HG03103 (cell line): Measurements from ENCODE around the gene HCFC1.

Source experiments
- ATAC-seq: cut with Tn5 transposase; IDR thresholded peaks from one replicate; pipeline ENCODE4 v1.9.1; 2021; ENCODE audit warnings: low read depth; ENCODE audit not compliant: unreplicated experiment

HCFC1 gene

DNA sequence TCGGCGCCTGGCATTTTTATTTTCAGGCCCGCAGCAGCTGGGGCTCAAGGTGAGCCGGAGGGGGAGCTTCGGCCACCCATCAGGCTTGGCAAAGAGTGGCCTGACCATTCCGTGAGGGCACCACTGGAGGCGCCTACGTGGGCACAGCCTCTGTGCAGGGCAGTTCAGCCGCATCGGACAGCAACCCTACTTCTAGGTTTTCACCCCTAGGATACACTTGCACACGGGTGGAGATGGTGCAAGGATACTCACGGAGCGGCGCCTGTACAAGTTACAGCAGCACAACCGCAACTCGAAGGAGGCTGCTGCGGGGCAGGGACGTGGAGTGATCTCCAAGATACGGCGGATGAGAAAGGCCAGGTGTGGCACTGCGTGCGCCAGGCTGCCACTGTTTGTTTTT is 10.8 kb downstream of the HCFC1 start:
- no peak for ATAC-seq

DNA sequence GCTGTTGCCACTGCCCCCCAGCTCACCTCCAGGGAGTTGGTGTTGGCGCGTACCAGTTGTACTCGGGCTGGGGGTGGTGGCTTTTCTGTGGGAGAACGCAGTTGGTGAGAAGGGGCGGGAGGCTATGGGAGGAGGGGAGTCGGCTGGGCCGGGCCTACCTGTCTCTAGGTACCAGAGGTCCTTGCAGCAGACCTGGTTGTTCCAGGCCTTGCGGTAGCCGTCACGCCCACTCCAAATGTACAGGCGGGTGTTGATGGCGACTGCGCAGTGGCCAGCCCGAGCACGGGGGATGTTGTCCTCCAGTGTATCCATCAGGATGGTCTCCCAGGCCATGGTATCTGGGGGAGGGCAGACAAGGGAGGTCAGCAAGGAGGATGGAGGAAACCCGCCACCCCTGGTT is 11.5 kb downstream of the HCFC1 start:
- ATAC-seq = no peak

DNA sequence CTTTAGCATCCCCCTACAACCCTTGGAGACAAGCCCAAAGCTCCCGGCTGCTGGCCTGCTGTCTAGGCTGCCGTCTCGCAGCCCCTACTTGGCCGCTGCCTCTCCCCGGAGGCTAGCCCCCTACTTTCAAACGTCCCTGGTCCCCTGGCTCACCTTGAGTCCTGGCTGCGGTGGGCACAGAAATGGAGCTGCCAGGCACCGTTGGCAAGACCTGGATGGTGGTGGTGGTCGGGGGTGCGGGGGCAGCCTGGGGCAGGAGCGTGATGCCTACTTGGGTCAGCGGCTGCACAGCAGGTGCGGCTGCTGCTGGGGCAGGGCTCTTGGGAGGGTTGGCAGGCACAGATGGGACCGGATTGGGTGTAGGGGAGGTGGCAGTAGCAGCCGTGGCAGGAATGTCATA is 12.0 kb downstream of the HCFC1 start:
- no peak for ATAC-seq

DNA sequence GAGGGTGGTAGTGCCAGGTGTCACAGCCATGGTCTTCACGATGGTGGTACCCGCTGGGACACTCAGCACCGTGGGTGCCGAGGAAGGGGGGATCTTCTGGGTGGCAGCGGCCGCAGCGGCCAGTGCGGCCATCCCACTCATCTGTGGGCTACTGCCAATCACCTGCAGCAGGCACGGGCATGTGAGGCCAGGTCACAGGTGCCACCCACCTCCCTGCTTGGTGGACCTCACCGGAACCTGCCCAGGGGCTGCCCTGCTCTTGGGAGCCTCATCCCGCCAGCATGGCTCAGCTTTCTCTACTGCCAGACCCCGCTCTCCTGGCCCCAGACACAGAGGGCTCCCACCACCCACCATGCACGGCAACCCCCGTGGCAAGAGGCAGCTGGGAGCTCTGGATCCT is 13.0 kb downstream of the HCFC1 start:
- no peak for ATAC-seq

DNA sequence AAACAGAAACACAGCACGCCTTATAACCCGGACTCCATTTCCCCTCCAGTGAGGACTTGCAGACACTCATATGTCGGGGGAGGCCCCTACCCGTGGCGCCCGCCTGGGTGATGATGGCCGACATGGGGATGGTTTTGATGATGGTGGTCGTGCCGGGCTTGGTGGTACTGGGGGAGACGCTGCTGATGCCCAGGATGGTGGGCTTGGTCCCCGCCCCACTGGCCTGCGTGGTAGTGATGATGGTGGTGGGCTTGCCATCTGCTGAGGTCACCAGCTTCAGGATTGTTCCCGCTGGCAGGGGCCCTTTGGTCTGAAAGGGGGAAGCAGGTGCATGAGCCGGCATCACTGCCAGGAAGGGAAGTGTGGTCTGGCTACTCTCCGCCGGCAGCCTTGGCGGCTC is 14.4 kb downstream of the HCFC1 start:
- no peak for ATAC-seq

DNA sequence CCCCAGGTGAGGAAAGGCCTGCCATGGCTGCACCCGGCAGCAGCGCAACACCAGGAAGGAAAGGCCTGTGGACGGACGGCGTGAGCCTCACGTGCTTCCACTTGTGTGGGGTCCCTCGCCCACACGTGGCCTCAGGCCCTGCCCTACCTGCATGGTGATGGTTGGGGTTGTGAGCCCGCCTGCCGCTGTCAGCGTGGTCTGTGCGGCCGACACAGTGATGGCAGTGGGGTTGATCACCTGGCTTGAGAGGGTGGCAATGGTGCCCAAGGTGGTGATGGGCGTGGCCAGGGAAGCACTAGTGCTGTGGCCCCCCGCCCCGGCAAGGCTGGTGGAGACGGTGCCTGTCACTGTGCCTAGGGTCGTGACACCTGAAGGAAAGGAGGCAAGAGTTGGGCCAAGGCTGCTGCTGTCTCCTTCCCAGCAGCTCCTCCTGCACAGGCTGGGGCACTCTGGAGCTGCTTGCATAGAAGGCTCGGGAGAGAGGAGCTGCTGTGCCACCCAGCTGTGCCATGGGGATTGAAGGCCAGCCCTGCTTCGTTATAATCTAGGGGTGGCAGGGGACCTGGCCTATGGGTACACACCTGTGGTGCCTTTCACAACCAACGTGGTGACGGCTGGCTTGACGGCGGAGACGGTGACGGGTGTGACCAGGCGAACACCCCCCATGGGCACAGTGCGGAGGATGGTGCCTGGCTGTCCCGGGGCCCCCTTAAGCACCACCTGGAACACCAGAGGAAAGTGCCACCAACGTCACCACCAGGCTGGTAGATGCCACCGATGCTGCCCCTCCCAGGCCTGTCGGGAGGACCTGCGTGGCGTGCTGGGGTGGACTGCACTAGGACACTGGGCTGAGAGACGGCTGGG is 15.3 kb downstream of the HCFC1 start:
- ATAC-seq = no peak

DNA sequence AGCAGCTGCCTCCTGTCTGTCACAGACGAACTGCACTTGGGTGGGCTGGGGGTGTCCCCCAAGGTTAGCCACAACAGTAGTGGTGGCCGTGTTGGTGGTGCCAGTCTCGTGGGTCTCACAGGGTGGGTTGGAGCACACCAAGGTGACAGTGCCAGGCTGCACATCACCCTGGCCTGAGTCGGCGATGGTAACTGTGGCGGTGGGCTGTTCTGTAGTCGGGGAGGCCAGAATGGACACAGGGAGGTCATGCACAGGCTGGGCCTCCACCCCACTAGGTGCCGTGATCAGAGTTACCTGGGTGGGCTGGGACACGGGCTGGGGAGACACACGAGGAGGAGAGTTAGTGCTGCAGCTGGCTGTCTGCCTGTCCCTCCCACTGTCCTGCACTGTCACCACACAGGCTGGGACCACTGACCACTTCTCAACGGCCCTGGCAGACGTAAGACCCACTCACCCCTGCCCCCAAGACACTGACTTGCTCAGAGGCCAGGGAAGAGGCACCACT is 16.3 kb downstream of the HCFC1 start:
- no peak for ATAC-seq

DNA sequence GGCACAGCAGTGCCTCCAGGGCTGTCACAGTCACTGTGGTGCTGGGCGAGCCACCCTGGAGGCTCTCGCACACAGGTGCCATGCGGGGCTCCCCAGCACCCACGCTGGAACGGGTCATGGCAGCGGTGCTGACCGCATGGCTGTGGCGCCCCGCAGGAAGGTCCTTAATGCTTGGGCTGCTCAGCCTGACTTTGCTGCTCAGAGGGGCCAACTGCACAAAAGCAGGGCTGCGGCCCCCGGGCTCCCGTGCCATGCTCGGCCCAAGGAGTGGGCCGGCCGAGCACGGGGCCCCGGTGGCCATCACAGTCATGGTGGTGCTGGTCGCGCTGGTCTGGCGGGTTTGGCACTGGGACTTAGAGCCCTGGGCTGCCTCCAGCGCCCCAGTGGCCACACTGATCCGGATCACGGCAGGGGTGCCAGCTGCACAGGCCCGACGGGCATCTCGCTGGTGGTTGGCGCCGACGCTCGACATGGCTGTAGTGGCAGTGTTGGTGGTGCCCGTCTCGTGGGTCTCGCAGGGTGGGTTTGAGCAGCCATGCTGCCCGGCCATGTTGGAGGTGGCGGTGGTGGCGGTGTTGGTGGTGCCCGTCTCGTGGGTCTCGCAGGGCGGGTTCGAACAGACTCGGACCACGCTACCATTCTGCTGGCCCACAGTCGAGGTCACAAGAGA is 16.9 kb downstream of the HCFC1 start:
- ATAC-seq = no peak

DNA sequence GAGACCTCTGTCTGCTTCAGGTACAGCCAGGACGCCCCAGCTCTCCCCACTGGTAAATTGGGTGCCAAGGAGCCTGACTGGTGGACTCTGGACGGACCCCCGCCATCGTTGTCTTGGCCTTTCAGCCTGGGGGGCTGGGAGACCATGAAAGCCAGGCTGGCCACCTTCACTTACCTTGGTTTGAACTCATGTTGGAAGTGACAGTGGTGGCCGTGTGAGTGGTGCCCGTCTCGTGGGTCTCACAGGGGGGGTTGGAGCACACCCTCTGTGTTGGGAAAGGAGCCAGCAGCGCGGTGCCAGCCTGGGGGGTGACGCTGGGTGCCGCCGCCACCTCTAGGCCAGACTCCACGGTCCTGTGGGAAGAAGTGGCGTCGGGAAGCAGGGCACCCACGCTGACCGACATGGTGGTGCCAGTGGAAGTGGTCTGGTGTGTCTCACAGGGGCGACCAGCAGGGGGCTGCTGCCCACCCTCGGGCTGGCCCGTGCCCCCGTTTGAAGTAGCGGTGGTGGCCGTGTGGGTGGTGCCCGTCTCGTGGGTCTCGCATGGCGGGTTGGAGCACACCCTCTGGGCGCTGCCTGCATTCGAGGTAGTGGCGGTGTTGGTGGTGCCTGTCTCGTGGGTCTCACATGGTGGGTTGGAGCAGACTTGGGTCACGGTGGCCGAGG is 17.6 kb downstream of the HCFC1 start:
- ATAC-seq = no peak

DNA sequence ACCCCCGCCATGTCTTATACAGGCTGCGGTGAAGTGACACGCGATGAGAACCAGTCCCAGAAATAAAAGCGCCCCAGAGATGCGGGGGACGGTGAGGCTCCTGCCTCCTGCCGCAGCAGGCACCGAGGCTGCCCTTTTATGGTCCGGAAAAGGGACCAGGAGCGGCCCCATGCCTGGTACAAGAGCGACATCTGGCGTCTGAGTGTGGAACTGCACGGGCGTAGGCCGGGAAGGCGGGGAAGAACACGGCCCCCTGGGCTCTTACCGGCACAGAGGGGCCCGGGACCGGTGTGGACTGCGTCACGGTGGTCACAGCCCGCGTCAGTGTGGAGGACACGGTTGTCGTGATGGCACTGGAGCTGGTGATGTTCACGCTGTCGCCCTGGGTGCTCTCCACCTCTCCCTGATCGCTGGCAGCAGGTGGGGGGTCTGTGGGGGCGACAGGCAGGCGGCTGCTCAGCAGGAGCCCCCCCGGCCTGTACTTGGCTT is 18.2 kb downstream of the HCFC1 start:
- no peak for ATAC-seq

DNA sequence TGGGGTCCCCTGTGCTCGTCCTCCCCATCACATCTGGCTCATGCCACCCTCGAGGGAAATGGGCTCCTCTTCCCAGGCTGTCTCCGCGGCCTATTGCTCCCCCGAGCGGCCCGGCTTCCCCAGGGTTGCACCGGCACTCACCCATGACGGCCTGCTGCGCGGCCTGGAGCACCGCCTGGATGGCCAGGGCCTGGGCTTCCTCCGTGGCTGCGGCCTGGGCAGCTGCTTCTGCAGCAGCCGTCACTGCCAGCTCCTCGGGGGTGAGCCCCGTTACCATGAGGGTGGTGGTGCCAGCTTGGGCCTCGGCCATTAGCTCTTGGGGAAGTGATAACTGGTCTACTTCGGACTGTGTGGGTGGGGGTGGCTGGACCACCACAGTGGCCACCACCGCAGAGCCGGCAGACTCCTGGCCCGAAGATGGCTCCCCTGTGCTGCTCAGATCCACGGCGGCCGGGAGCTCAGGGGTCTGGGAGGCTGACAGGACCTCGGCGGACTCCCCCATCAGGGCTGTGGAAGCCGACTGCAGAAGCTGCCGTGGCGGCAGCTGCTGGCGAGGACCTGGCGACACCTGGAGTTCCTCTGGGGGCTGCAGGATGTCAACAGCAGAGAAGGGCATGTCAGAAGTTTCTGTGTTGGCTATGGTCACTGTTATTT is 19.1 kb downstream of the HCFC1 start:
- ATAC-seq = no peak

DNA sequence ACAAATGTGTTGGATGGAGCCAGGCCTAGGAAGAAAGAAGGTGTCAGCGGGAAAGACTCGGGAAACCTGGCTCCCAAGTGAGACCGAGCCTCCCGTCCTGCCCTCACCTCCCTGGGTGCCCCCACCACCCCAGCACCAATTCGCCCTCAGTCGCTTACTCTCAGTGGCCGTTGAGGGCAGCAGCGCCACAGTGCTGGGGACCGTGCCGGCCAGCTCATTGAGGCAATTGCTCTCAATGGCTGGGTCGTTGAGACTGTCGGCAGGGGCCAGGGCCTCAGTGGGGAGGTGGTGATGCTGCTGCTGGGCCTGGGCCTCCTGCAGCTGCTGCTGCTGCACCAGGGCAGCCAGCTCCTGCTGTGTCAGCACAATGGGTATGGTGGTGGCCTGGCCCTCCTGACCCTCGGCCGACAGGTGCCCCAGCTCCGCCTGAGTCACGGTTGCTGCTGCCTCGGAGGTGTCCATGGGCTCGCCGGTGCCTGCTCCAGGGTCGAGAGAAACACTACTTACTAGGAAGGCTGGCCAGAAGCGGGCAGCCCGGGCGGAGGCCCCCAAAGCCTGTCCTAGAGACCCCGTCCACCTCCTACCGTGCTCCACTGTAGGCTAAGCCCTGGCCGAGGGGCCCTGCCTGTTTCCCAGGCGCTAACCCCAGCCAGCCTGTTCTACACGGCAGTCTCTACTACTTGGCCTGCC is 19.8 kb downstream of the HCFC1 start:
- no peak for ATAC-seq

DNA sequence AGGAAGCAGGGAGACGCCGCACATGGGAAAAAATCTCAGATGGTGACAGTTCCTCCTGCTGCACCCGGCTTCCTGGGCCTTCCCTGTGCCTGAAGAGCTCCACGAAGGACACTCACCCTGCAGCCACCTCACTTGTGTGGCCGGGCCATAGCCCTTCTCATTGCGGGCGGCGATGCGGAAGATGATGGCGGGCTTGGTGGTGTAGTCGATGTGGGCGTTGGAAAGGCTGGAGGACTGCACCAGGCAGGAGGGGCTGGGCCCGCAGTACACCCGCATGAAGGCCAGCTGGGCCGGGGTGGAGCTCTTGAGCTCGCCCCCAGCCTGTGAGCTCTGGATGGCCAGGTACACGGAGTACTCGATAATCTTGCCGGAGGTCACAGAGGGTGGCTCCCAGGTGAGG is 21.5 kb downstream of the HCFC1 start:
- ATAC-seq = no peak

DNA sequence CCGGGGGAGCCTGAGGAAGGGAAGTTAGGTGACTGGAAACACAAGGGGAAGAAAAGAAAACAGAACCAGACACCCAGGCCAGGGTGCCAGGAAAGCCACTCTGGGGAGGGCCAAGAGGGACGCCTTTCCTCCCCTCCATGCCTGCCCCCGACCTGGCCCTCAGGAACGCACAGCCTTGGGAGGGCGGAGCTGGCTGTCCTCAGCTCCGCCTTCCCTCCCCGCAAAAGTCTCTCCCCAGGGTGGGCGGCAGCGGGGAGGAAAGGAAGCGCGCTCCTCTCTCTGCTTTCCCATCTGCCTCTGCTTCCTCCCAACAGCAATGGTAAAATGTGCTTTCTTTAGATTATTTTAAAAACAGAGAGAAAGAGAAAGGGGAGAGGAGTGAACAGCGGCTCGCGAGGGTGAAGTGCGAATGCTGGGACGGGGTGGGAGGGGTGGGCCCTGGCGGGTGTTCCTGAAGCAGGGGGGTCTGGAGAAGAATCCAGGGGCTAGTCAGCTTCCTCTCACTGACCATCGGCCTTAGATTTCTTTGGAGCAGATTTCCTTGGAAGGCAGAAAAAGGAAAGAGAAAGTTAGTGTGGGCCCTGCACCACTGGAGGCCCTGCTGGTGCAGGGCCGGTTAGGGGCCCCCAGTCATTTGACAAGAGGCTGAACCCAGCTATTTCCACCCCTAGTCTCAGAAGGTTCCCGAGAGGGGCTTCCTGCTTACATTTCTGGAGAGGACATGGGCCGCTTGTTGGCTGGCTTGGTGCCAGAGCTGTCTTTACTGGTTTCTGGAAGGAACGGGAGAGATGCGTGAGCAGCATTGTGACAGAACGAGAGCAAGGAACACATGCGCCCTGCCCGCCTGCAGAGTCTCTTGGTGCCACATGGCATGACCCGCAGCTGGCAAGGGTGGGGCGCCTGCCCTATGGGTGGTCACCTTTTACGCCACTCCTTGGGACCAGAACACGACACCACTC is 22.5 kb downstream of the HCFC1 start:
- ATAC-seq = no peak

DNA sequence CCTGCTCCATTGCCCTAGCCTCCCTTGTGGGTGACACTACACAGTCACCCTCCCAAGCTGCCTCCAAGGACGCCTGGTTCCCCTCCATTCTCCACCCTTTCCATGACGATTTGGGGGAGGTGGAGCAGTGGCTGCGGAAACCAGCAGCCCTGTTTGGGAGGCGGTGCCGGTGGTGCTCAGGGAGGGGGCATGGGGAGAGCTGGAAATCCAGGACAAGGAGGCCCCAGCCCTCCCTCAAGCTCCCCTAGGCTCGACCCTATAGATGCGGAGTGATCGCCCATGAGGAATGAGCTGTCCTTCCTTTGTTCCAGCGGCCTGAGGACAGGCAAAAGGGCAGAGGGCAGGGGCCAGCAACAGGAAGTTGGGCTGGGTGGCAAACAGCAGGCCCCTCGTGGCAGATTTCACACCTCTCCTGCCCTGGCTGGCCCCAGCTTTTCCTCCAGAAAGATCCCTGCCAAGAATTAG is 23.6 kb downstream of the HCFC1 start:
- no peak for ATAC-seq

DNA sequence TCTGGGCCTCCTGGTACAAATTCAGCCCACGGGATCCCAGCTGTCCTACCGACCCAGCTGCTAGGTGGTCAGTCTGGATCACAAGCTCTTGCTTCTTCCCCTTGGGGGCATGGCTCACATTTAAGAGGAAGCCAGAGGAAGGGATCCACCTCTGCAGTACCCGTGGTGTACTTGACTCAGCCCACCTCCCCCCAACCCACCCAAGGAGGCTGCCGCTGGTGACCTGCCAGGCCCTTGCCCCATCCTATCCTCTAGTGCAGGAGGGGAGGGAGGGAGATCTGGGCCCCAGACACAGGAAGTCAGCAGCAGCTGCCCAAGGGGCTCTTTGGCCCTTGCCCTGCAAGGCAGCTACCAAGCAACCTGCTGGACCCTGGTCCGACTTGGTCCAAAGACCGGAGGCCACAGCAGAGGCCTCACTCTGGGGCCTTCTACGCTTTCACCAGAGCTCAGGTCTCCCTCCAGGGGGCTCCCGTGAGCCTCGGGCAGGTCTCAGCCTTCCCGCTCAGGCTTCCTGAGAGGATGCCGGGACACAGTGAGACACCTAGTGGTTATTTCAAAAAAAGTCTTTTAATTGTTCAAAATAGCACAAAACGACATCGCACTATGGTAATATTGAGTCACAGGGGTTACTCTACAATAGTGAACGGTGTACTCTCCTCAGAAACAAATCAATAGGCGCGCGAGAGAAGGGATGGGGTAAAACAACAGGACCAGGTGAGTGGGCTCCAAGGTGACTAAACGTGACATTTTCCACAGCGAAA is 24.4 kb downstream of the HCFC1 start:
- ATAC-seq = no peak

DNA sequence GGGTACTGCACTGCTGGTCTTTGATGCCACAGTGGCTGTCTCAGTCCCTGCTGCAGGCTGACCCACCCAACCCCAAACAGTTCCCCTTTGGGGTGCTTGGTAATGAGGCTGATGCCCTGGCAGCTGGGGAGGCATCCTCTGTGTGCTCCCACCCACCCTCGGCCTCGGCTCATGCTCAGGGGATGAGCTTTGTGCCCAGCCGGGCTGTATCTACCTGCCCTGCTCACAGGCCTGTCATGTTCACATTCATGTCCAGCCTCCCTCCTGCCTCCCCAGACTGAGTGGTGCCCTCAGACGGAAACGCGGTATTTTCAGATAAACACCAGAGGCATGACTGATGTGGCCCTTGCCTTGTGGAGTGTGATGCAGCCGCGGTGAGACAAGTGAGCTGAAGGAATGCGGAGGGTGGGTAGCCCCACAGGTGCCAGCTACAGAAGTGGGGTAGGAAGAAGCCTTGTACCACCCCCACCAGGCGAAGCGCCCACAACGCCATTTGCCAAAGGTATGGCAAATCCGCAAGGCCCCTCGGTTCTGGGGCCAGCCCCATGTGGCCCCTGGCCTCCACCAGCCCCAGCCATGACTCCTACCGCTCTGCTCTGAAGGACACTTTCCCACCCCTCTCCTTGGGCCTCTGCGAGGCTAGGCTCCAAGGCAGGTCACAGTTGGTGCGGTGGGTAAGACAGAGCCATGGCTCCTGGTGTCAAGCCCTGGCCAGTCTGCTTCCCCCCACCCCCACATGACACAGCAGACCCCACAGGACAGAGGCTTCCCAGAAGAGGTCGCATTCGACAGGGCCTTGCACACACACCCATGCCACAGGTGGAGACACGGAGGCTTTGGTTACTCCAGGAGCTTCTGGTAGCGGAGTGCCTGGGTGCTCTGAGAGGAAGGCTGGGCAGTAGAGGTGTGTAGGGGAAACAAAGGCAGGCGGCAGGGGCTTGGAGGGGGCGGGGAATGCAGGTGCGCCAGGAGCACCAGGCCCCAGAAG is 25.4 kb downstream of the HCFC1 start:
- no peak for ATAC-seq
